ENCODE data around the gene FOXD4L1.
"Not testable (repeated sequence)": the region's sequence is repeated elsewhere in the genome, so short reads cannot be mapped to it uniquely, and the experiment has no call there.

The FOXD4L1 gene

DNA sequence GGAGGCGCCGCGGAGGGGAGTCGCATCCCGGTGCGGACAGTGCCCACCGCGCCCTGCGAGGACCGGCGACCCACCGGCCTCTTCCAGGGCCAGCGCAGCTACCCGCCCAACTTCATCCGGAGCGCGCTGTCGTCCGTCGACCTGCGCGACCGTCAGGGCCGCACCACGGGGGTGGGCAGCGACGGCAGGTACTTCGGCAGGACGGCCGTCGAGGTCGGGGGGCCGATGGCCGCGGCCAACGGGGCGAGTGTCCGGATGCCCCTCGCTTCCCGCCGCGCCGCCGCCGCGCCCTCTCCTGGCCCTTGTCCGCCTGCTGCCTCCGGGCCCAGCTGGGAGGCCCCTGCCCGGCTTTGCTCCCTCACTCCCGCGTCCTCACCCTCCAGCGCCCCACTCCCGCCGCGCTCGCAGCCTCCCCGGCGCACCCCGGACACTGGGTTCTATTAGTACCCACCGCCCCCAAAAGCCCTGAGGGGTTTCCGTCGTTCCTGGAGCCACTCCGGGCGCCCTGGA is 43.6 kb downstream of the FOXD4L1 start:
- H3K9me3 ChIP-seq (ENCODE audit: low read depth, low read length); H3K27ac ChIP-seq; DNase-seq (ENCODE audit: low read depth, low spot score); H3K9ac ChIP-seq (ENCODE audit: insufficient read length); H3K36me3 ChIP-seq (ENCODE audit: insufficient read depth, low read length): not testable (repeated sequence)
- peak overlapping the region; percentile 75 for H3K4me3 ChIP-seq

DNA sequence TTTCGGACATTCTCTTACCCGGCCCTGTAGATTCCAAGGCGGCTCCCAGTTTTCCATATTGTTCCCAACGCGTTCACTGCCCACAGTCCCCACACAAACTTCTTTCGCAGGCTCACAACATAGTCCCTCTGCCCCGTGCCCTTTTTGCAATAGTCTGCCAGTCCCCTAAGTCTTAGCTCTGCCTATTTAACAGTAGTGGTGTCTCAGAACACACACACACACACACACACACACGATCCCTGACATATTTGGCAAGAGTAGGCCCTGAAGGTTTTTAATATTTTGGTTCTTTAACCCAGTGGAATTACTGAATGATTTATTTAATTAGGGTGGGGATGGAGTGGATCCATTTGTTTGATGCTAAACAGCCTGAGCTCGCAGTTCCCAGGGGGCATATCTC is 44.1 kb downstream of the FOXD4L1 start:
- not testable (repeated sequence) for H3K36me3 ChIP-seq (ENCODE audit: insufficient read depth, low read length); H3K9me3 ChIP-seq (ENCODE audit: low read depth, low read length); H3K27ac ChIP-seq; H3K4me3 ChIP-seq; H3K9ac ChIP-seq (ENCODE audit: insufficient read length); DNase-seq (ENCODE audit: low read depth, low spot score)

All from SK-N-MC (cell line).